ENCODE data around the gene TTC31.

GRCh38 chr2:74457129-74457548, 25.7 kb upstream of the TTC31 start:
- TF ChIP-seq CTCF (conservative IDR thresholded peaks at IDR 0.05; ENCODE audit: low read depth, low read length) (no peak), EZH2 (IDR thresholded peaks at IDR 0.05; ENCODE audit: borderline replicate concordance, low read depth, low read length, poor library complexity, severe bottlenecking) (no peak)
